ENCODE results near the gene PPFIBP2.
A peak's percentile ranks its signal among the peaks of the same experiment; 100 is the strongest.

Gene PPFIBP2

DNA sequence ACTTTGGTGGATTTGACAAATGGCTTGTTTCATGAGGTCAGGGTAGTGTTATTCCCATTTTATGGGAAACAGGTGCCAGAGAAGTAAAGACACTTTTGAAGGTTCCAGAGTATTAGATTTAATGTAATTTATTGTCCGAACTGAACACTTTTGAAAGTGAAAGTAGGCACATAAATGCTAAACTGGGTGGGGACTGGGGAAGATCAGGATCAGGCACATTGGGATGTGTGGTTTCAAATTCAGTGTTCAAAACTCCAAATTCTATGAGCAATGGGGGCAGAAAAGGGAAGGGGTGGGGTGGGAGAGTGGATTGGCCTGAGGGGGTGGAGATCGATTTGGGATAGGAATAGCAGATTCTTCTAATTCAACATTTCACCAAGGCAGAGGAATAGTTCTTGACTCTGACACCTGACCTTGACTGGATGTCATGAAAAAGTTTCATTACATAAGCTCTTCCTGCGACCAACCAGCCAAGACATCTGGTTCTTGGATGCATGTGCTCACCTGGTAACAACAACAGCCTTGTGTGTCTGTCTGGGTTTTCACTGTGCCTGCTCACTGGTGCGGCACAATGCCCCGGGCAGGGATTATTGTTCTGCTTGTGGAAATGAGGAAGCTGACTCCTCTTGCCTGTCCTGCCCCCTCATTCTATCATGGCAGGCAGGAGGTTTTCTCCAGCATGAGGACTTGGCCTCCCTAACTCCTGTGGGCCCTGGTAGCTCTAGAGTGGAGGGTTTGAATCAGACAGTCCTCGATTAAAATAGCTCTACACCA, 10.8 kb downstream of the PPFIBP2 start:
- TF ChIP-seq, protein P1, sequence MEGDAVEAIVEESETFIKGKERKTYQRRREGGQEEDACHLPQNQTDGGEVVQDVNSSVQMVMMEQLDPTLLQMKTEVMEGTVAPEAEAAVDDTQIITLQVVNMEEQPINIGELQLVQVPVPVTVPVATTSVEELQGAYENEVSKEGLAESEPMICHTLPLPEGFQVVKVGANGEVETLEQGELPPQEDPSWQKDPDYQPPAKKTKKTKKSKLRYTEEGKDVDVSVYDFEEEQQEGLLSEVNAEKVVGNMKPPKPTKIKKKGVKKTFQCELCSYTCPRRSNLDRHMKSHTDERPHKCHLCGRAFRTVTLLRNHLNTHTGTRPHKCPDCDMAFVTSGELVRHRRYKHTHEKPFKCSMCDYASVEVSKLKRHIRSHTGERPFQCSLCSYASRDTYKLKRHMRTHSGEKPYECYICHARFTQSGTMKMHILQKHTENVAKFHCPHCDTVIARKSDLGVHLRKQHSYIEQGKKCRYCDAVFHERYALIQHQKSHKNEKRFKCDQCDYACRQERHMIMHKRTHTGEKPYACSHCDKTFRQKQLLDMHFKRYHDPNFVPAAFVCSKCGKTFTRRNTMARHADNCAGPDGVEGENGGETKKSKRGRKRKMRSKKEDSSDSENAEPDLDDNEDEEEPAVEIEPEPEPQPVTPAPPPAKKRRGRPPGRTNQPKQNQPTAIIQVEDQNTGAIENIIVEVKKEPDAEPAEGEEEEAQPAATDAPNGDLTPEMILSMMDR (IDR thresholded peaks at IDR 0.05; ENCODE audit: insufficient read depth, low read depth, low read length, missing control alignments), result no peak
- DNase-seq (ENCODE audit: low read depth), result peak; percentile 78
- H3K4me3 ChIP-seq (ENCODE audit: low read length), result no peak overlapping the region

DNA sequence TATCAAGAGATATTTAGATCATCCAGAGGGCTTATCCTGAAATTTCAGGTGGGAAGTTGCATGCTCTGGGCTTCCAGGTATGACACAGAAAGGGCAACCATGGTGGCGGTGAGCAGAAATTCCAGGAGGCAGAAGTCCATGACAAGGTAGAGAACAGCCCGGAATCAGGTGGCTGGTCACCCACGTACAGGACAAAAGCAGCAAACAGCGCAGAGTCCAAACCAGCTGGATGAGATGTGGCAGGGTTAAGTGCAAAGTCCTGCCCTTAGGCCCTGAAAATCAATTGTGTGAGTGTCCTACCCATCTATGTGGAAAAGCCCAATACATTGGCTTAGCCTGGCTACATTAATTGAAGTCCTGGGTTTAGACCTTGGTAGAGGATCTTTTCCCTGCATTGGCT, 11.6 kb downstream of the PPFIBP2 start:
- DNase-seq (ENCODE audit: low read depth), result no peak
- TF ChIP-seq, protein P1 (IDR thresholded peaks at IDR 0.05; ENCODE audit: insufficient read depth, low read depth, low read length, missing control alignments), result no peak
- no peak overlapping the region for H3K4me3 ChIP-seq (ENCODE audit: low read length)

- DNase-seq (ENCODE audit: low read depth), result no peak
- H3K4me3 ChIP-seq (ENCODE audit: low read length), result no peak overlapping the region
- TF ChIP-seq, protein P1 (IDR thresholded peaks at IDR 0.05; ENCODE audit: insufficient read depth, low read depth, low read length, missing control alignments), result no peak
These were observed 13.2 kb downstream of the PPFIBP2 start for GRCh38 chr11:7527029-7527428.

DNA sequence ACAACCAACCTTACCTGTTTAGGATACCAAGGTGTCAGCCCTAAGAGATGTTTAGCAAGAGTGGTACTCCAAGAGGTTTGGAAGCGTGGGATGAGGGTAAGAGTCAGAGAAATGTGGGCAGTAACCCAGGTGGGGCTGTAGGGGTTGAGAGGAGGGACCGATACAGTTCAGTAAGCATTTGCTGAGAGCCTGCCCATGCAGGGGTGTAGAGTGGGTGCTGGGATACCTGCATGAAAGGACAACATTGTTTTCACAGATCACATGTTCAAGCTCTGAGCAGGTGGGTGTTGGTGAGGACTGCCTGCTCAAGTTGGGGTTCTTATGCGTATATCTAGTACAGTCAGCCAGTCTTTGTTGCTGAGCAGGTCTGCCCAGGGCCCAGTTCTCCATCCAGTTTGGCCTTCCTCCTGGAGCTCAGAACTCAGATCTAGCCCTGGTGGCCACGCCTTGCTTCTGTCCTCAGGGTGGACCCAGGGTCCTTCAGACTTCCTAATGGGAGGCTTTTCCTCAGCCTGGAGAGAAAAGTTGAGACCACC, 14.8 kb downstream of the PPFIBP2 start:
- H3K4me3 ChIP-seq (ENCODE audit: low read length), result no peak overlapping the region
- TF ChIP-seq, protein P1 (IDR thresholded peaks at IDR 0.05; ENCODE audit: insufficient read depth, low read depth, low read length, missing control alignments), result no peak
- peak; percentile 32 for DNase-seq (ENCODE audit: low read depth)

DNA sequence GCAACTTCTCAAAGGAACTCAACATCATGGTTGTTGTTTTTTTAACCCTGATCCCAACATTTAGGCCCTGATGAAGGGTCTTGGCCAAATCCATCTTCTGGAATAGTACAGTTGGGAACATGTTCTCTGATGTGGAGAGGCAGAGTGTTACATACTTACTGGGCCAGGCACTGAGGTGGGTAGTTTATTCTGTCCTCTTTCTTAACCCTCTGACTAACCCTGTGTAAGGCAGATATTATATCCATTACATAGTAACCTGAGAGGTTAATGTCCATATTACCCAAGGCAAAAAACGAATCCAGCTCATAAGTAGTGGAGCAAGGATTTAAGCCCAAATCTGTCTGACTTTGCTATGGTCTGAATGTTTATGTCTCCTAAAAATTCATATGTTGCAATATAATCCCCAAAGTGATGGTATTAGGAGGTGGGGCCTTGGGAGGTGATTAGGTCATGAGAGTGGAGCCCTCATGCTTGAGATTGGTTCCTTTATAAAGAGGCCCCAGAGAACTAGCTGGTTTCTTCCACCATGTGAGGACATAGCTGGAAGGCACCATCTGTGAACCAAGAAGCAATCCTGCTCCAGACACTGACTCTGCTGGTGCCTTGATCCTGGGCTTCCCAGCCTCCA, 16.3 kb downstream of the PPFIBP2 start:
- no peak for DNase-seq (ENCODE audit: low read depth)
- no peak overlapping the region for H3K4me3 ChIP-seq (ENCODE audit: low read length)
- TF ChIP-seq, protein P1 (IDR thresholded peaks at IDR 0.05; ENCODE audit: insufficient read depth, low read depth, low read length, missing control alignments), result no peak

DNA sequence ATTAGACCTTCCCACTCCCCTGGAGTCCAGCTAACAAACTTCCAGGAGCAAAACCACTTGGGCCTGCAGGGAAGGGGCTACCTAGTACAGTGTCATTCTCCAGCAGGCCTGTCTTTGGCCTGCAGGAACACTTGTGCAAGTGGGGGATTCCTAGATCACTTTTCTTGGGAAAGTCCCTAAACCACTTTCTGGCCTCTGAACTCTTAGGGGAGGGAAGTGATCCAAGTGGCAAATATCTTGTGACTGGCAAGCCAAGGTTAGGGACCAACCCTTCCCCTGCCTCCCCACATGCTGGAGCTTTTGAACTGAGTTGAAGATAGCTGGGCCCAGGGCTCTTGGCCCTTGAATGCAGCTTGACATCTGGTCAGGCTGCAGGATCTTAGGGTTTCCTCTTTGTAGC, 17.2 kb downstream of the PPFIBP2 start:
- no peak for DNase-seq (ENCODE audit: low read depth)
- TF ChIP-seq, protein P1 (IDR thresholded peaks at IDR 0.05; ENCODE audit: insufficient read depth, low read depth, low read length, missing control alignments), result no peak
- H3K4me3 ChIP-seq (ENCODE audit: low read length), result no peak overlapping the region
